GM21717 (cell line): ENCODE data around the gene EPN1.
A peak's percentile ranks its signal among the peaks of the same experiment; 100 is the strongest.

Source experiments
- ATAC-seq: cut with Tn5 transposase; IDR thresholded peaks from one replicate; pipeline ENCODE4 v1.9.1; 2021; ENCODE audit warnings: mild to moderate bottlenecking, moderate library complexity; ENCODE audit not compliant: unreplicated experiment

Gene EPN1

GRCh38 chr19:55674841-55675660 is at the start of gene EPN1:
Gene EPN1 (plus strand): TSS chr19:55675226. CDS start chr19:55678628, 3,402 bp downstream.
- peak; percentile 43 for ATAC-seq

GRCh38 chr19:55626350-55626749 is 48.7 kb upstream of the EPN1 start:
- no peak for ATAC-seq

GRCh38 chr19:55632463-55632834 is 42.6 kb upstream of the EPN1 start:
- no peak for ATAC-seq

GRCh38 chr19:55633861-55634260 is 41.2 kb upstream of the EPN1 start:
- no peak for ATAC-seq

GRCh38 chr19:55635334-55635717 is 39.7 kb upstream of the EPN1 start:
- ATAC-seq: no peak

GRCh38 chr19:55635856-55636440 is 39.1 kb upstream of the EPN1 start:
- no peak for ATAC-seq

- ATAC-seq: no peak
Observed at GRCh38 chr19:55636723-55637122, 38.3 kb upstream of the EPN1 start.

GRCh38 chr19:55637534-55637933 is 37.5 kb upstream of the EPN1 start:
- ATAC-seq: no peak

- no peak for ATAC-seq
Observed at GRCh38 chr19:55638864-55639359, 36.1 kb upstream of the EPN1 start.

GRCh38 chr19:55640043-55640576 is 34.9 kb upstream of the EPN1 start:
- no peak for ATAC-seq

- no peak for ATAC-seq
Observed at GRCh38 chr19:55640577-55641425, 34.2 kb upstream of the EPN1 start, which contains the start of gene ZNF580. Gene ZNF580 (plus strand): TSS chr19:55641002. CDS start chr19:55642509, 1,507 bp downstream.

GRCh38 chr19:55641426-55642152 is 33.4 kb upstream of the EPN1 start:
- no peak for ATAC-seq

GRCh38 chr19:55642153-55643002 is 32.6 kb upstream of the EPN1 start:
- ATAC-seq: no peak

- peak; percentile 22 for ATAC-seq
Observed at GRCh38 chr19:55643003-55643886, 31.8 kb upstream of the EPN1 start, which contains the start of gene ZNF581. Gene ZNF581 (plus strand): TSS chr19:55643649. CDS start chr19:55644572, 923 bp downstream.

- no peak for ATAC-seq
Observed at GRCh38 chr19:55643887-55644176, 31.2 kb upstream of the EPN1 start.

GRCh38 chr19:55644191-55644833 is 30.7 kb upstream of the EPN1 start:
- ATAC-seq: no peak

- no peak for ATAC-seq
Observed at GRCh38 chr19:55644842-55645511, 30.0 kb upstream of the EPN1 start.

- no peak for ATAC-seq
Observed at GRCh38 chr19:55645512-55645881, 29.5 kb upstream of the EPN1 start.
